CD4-positive, alpha-beta memory T cell (primary cell): ENCODE measurements around the gene ZNF75A. TPM values are rescaled to one million over a fixed set of nuclear protein-coding genes. Genes with fewer than 3 reads are reported as not detected.

Experiments used
- CTCF ChIA-PET: fragments of 350-600 bp; sonication (Branson Sonifier 250); formaldehyde crosslinking; loops from one replicate; lab custom pipeline; 2021; ENCODE audit warnings: inconsistent platforms; ENCODE audit not compliant: partially characterized antibody; lab: Charles Lee
- POLR2A ChIA-PET: fragments of 350-600 bp; sonication (Branson Sonifier 250); formaldehyde crosslinking; loops from one replicate; lab custom pipeline; 2021; ENCODE audit not compliant: partially characterized antibody; lab: Charles Lee
- DNase-seq, 5 donors: peaks; one replicate each; pipeline versions ENCODE4 v3.0.0 to v3.0.0-alpha.2; 2020 to 2022; ENCODE audit warnings: mixed read lengths in 1 of 5
- H3K27ac ChIP-seq: one replicate; pipeline ENCODE4 v1.7.0; 2013; ENCODE audit warnings: low read depth, low read length
- H3K27me3 ChIP-seq: 2 replicates; pipeline ENCODE4 v1.7.0; 2013; ENCODE audit warnings: mild to moderate bottlenecking, low read length, moderate library complexity; ENCODE audit not compliant: insufficient read depth
- H3K36me3 ChIP-seq: 2 replicates; pipeline ENCODE4 v1.7.0; 2013; ENCODE audit warnings: mild to moderate bottlenecking, low read length, moderate library complexity; ENCODE audit not compliant: insufficient read depth
- H3K4me1 ChIP-seq: 2 replicates; pipeline ENCODE4 v1.7.0; 2013; ENCODE audit warnings: mild to moderate bottlenecking, low read length, moderate library complexity; ENCODE audit not compliant: insufficient read depth
- H3K4me3 ChIP-seq, 2 donors: one replicate each; pipeline ENCODE4 v1.7.0; 2013; ENCODE audit warnings: low read length in 2 of 2, mild to moderate bottlenecking in 1 of 2
- H3K9me3 ChIP-seq, 2 donors: one replicate each; pipeline ENCODE4 v1.7.0; 2013; ENCODE audit warnings: low read length in 2 of 2, control low read depth in 1 of 2; ENCODE audit not compliant: control insufficient read depth in 1 of 2
- H3K27ac Mint-ChIP-seq, 7 donors: one replicate each; pipeline ENCODE4 v1.8.0; 2020 to 2021; ENCODE audit warnings: mixed read lengths in 7 of 7, mild to moderate bottlenecking in 6 of 7, inconsistent platforms in 3 of 7, moderate library complexity in 3 of 7
- H3K27me3 Mint-ChIP-seq, 2 donors: one replicate each; pipeline ENCODE4 v1.8.0; 2020 to 2021; ENCODE audit warnings: mixed read lengths in 2 of 2
- H3K36me3 Mint-ChIP-seq, 2 donors: one replicate each; pipeline ENCODE4 v1.8.0; 2020 to 2021; ENCODE audit warnings: mixed read lengths in 2 of 2, inconsistent platforms in 1 of 2, mild to moderate bottlenecking in 1 of 2
- H3K4me1 Mint-ChIP-seq, 4 donors: one replicate each; pipeline ENCODE4 v1.8.0; 2020 to 2021; ENCODE audit warnings: mixed read lengths in 4 of 4, mild to moderate bottlenecking in 1 of 4
- H3K4me3 Mint-ChIP-seq, 8 donors: one replicate each; pipeline ENCODE4 v1.8.0; 2020 to 2021; ENCODE audit warnings: mixed read lengths in 8 of 8, mild to moderate bottlenecking in 7 of 8, moderate library complexity in 6 of 8, inconsistent platforms in 3 of 8
- H3K9me3 Mint-ChIP-seq, 8 donors: one replicate each; pipeline ENCODE4 v1.8.0; 2020 to 2021; ENCODE audit warnings: mixed read lengths in 8 of 8, mild to moderate bottlenecking in 5 of 8, inconsistent platforms in 3 of 8, moderate library complexity in 1 of 8
- intact Hi-C: fragments of 100-400 bp; cut with micrococcal nuclease; formaldehyde crosslinking; loops from one replicate; pipeline ENCODE4 v1.15.1; 2023
- polyA plus RNA-seq, 2 donors: library from polyadenylated mRNA; unstranded; fragments of 300-500 nt; fragmentation: Illumina TruSeq; gene quantifications; one replicate each; pipeline ENCODE4 v1.2.3, GENCODE V29; 2021
- total RNA-seq, 2 experiments: library from RNA; stranded (reverse); gene quantifications; one replicate each; pipeline ENCODE4 v1.2.3, GENCODE V29; 2021

Gene ZNF75A
- total RNA-seq (10 to 100 TPM; 82.7 to 88.1 TPM), polyA plus RNA-seq (10 to 100 TPM; 10.8 to 24.5 TPM)

DNA sequence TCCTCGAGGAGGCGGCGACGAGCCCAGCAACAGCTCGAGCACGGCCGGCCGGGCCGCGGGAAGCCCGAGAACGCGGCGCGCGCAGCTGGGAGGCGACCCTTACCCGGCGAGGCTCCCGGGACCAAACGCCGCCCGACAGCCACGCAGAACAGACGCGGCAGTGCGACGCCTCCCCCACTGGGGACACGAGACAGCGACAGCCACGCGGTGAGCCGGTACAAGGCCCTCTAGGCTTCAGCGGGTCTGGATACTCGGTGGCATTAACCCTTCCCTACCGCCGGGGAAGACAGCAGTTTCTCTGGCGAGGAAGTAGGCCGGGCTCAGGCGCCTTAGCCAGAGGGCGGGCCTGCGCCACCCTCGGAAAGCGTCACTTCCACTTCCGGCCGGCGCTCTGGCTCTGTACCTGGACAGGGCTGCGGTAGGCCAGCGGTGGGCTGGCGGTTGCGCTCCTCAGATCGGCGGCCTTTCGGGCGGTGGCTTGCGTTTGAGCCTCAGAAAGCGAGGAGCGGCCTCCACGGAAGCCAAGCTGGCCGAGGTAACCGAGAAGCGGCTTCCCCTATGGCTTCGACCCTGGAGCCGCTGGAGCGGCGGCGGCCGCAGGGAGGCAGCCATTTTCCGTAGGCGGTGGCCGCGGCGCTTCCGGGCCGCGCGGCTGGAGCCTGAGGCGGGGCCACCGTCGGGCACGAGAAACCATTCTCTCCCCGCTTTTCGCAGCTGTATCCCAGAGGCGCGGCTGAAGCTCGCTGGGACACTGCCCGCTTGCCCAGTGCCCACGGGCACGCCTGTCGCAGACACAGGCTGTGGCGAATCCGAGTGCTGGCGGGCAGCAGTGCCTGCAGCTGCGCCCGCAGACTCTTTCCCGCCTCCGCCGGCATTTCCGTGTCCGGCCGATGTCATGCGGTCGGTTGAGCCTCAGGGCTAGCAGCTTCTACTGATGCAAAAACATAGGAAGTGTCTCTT, at the start of gene ZNF75A, which contains the start of gene TIGD7:
ZNF75A (plus strand) TSS at position 389 of the 960 bp plus-strand sequence. CDS start 2,932 bp downstream, outside the sequence.
TIGD7 (minus strand) TSS at position 322 of the 960 bp plus-strand sequence. CDS start 4,816 bp downstream, outside the sequence.
- peaks cover 0 to 65% (median 51%) of the 10 kb centered on the region in 8 donors for H3K9me3 Mint-ChIP-seq
- POLR2A ChIA-PET, result interaction anchor here (0.6 to 5.3 kb wide), 23 partner anchors 10 to 204 kb away, joined by 3 to 76 read pairs (median 4); partner anchors contain the start of genes CLUAP1, NAA60, ZNF174 and ZNF200

DNA sequence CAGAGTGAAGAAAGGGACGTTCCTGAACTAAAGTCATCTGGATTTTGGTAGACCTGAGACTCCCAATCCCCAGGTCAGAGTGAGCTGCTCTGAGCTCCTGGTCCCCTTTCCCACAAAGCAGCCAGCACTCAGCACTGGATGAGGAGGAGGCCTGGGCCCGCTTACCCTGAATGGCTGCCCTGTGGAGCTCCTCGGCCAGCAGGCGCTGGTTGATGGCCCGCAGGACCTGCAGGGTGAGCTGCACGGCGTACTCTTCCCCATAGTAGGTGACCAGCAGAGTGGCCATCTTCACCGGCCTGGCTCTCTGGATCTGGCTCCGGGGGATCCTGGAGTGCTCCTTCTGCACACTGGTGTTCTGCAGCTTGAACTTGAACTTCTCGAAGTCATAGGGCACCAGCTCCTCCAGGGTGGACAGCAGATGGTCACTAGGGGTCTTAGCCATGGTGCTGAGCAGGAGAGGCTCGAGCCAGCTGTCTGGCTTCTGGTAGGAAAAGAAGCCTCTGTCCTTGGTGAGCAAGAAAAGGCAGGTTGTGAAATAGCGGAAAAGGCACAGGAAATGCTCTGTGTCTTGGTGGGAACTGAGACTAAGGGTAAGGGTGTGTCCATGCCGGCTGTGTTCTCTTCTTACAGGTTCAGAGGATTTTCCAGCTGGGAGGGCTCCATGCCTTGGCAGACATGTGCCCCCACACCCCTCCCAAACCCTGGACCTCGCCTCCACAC, 49.0 kb upstream of the ZNF75A start, which contains the start of gene MEFV:
MEFV (minus strand) TSS at position 488 of the 720 bp plus-strand sequence; CDS start at position 442, 46 bp downstream.
- ChIA-PET POLR2A (interaction anchor here (0.7 kb wide), 1 partner anchor 8 kb away, joined by 5 read pairs; no protein-coding TSS in a partner anchor), CTCF (no interaction called here)
- Histone ChIP-seq H3K27ac (no peak within 1 kb of the TSS), H3K36me3 (no peaks in the 10 kb centered on the region), H3K9me3 (no peaks in the 10 kb centered on the region), H3K4me3 (no peak within 1 kb of the TSS), H3K4me1 (no peaks in the 10 kb centered on the region), H3K27me3 (no peaks in the 10 kb centered on the region)
- Mint-ChIP-seq H3K36me3 (no peaks in the 10 kb centered on the region), H3K4me3 (no peak within 1 kb of the TSS), H3K4me1 (peaks cover 0 to 2% (median under 1%) of the 10 kb centered on the region in 4 donors), H3K27ac (no peak within 1 kb of the TSS), H3K9me3 (no peaks in the 10 kb centered on the region), H3K27me3 (peaks cover 0 to 2% of the 10 kb centered on the region in 2 donors)
- intact Hi-C loops, result no loop called here
- DNase-seq, result no peak

More for the DNA sequence above, at the start of gene ZNF75A, which contains the start of gene TIGD7:
- DNase-seq, result peak; percentile 82 to 93 (median 85)
- intact Hi-C loops, result loop anchor here (1.0 to 2.0 kb wide), 6 partner anchors 22 to 195 kb away; partner anchors contain the start of genes ZNF174, ZNF200, ZNF263 and ZSCAN32
- Histone ChIP-seq H3K4me3 (peak within 1 kb of the TSS; percentile 80 to 88), H3K4me1 (peaks cover 16% of the 10 kb centered on the region), H3K36me3 (peaks cover 21% of the 10 kb centered on the region), H3K27me3 (no peaks in the 10 kb centered on the region), H3K27ac (peak within 1 kb of the TSS; percentile 70), H3K9me3 (peaks cover 7 to 38% of the 10 kb centered on the region in 2 donors)
- Mint-ChIP-seq H3K27me3 (no peaks in the 10 kb centered on the region), H3K4me1 (peaks cover 7 to 13% (median 11%) of the 10 kb centered on the region in 4 donors), H3K27ac (peak within 1 kb of the TSS; percentile 64 to 84 (median 82)), H3K4me3 (peak within 1 kb of the TSS; percentile 79 to 87 (median 85)), H3K36me3 (peaks cover 50 to 52% of the 10 kb centered on the region in 2 donors)
- CTCF ChIA-PET, result interaction anchor here (0.6 to 3.2 kb wide), 8 partner anchors 10 to 274 kb away, joined by 3 to 10 read pairs (median 3); partner anchors contain the start of genes NAA60, ZNF174, ZNF597 and ZSCAN32

DNA sequence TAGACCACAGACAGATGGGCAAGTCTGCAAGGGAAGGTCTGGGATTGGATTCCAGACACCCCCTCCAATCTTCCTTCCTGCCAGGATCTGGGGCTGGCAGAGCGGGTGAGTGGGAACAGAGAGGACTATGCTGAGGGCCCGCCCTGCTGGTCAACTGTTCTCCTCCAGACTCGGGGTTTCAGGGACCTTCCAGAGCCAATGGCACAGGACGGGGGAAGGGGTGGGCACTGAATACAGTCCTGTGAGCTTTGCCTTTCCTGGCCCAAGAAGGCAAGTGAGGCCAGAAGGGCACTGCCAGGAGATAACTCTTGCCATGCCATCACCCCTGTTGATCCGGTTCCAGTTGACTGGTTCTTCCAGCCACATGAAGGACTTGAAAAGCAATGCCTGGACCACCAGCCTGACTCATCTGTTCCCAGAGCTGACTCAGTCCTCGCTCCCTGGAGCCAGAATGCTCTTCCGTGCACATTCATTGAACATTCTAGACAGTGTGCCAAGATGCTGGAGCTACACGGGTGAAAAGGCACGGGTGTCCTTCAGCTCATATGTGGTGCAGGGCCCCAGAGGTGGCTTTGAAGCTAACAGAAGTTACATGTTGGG, 48.3 kb upstream of the ZNF75A start:
- Mint-ChIP-seq H3K9me3 (peaks cover 0 to 2% (median 0%) of the 10 kb centered on the region in 8 donors), H3K36me3 (no peaks in the 10 kb centered on the region), H3K4me1 (peaks cover 3 to 5% (median 4%) of the 10 kb centered on the region in 4 donors), H3K4me3 (no peak overlapping the region), H3K27ac (no peak overlapping the region), H3K27me3 (peaks cover 0 to 2% of the 10 kb centered on the region in 2 donors)
- intact Hi-C loops, result no loop called here
- H3K4me3 ChIP-seq, result no peak overlapping the region
- no peaks in the 10 kb centered on the region for H3K9me3 ChIP-seq
- no peaks in the 10 kb centered on the region for H3K36me3 ChIP-seq
- no peaks in the 10 kb centered on the region for H3K4me1 ChIP-seq
- no peak for DNase-seq
- POLR2A ChIA-PET, result no interaction called here
- CTCF ChIA-PET, result interaction anchor here (1.5 kb wide), 1 partner anchor 26 kb away, joined by 3 read pairs; no protein-coding TSS in a partner anchor
- no peak overlapping the region for H3K27ac ChIP-seq
- H3K27me3 ChIP-seq, result no peaks in the 10 kb centered on the region

DNA sequence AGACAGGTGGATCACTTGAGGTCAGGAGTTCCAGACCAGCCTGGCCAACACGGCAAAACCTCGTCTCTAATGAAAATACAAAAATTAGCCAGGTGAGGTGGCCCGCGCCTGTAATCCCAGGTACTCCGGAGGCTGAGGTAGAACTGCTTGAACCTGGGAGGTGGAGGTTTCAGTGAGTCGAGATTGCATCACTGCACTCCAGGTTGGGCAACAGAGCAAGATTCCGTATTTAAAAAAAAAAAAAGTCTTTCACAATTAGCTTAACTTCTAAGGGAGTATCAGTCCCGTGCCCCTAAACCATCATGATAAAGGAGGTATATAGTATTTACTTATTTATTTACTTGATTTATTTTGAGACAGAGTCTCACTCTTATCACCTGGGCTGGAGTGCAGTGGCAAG, 45.5 kb upstream of the ZNF75A start:
- Mint-ChIP-seq H3K36me3 (peaks cover 0 to 15% of the 10 kb centered on the region in 2 donors), H3K4me3 (no peak overlapping the region), H3K27ac (no peak overlapping the region), H3K27me3 (no peaks in the 10 kb centered on the region), H3K9me3 (peaks cover 0 to 5% (median 1%) of the 10 kb centered on the region in 8 donors), H3K4me1 (peaks cover 16 to 29% (median 23%) of the 10 kb centered on the region in 4 donors)
- CTCF ChIA-PET, result no interaction called here
- Histone ChIP-seq H3K27me3 (no peaks in the 10 kb centered on the region), H3K9me3 (no peaks in the 10 kb centered on the region), H3K27ac (no peak overlapping the region), H3K36me3 (no peaks in the 10 kb centered on the region), H3K4me3 (no peak overlapping the region), H3K4me1 (peaks cover 15% of the 10 kb centered on the region)
- intact Hi-C loops, result no loop called here
- no peak for DNase-seq
- POLR2A ChIA-PET, result interaction anchor here (1.6 kb wide), 1 partner anchor 141 kb away, joined by 4 read pairs; the partner anchor contains the start of genes ZNF174 and ZSCAN32

DNA sequence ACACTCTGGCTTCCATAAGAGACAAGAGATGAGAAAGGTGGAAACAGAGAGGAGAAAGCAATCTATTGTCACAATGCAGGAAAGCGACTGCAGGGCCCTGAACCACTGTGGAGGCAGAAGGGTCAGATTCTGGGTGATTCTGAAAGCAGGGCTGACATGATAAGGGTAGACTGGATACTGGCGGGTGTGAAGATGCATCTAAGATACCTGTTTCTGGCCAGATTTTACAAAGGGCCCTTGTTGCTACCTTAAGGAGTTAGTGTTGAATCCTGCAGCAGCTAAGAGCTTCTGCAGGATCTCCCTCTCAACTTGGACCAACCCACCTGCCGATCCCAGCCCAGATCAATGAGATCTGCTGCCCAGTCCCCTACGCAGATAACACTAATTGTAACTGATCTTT, 42.8 kb upstream of the ZNF75A start:
- intact Hi-C loops, result no loop called here
- Mint-ChIP-seq H3K4me3 (peak overlapping the region in 7 of 8 donors; percentile 54 to 98 (median 75)), H3K36me3 (peaks cover 11 to 34% of the 10 kb centered on the region in 2 donors), H3K9me3 (peaks cover 0 to 16% (median 1%) of the 10 kb centered on the region in 8 donors), H3K27me3 (no peaks in the 10 kb centered on the region), H3K27ac (peak overlapping the region; percentile 81 to 96 (median 92)), H3K4me1 (peaks cover 22 to 46% (median 33%) of the 10 kb centered on the region in 4 donors)
- H3K4me3 ChIP-seq, result no peak overlapping the region
- H3K9me3 ChIP-seq, result no peaks in the 10 kb centered on the region
- H3K4me1 ChIP-seq, result peaks cover 25% of the 10 kb centered on the region
- no peaks in the 10 kb centered on the region for H3K27me3 ChIP-seq
- peak overlapping the region; percentile 92 for H3K27ac ChIP-seq
- CTCF ChIA-PET, result interaction anchor here (0.6 to 1.4 kb wide), 4 partner anchors 131 to 204 kb away, joined by 3 read pairs; no protein-coding TSS in a partner anchor
- DNase-seq, result no peak
- no peaks in the 10 kb centered on the region for H3K36me3 ChIP-seq
- POLR2A ChIA-PET, result interaction anchor here (0.9 to 6.4 kb wide), 15 partner anchors 8 to 238 kb away, joined by 3 to 80 read pairs (median 12); partner anchors contain the start of genes CLUAP1, TIGD7, ZNF174 and ZNF200
